HEK293 (cell line): ENCODE data around the gene SLAMF7.

Source experiments
- CTCF ChIP-seq: fragments of 450-650 bp; formaldehyde crosslinking; IDR thresholded peaks from 2 replicates; pipeline ENCODE4 v1.5.1; 2016; ENCODE audit warnings: missing biosample characterization, missing genetic modification characterization
- PBX3 ChIP-seq: sonication (generic); formaldehyde crosslinking; IDR thresholded peaks from 2 replicates; pipeline ENCODE4 v1.8.1; 2022; ENCODE audit warnings: mild to moderate bottlenecking, moderate library complexity, missing genetic modification reagents
- REST ChIP-seq: fragments of 450-650 bp; formaldehyde crosslinking; IDR thresholded peaks from 2 replicates; pipeline ENCODE4 v1.5.1; 2016; ENCODE audit warnings: missing biosample characterization, missing genetic modification characterization
- SP2 ChIP-seq: fragments of 450-650 bp; formaldehyde crosslinking; IDR thresholded peaks from 2 replicates; pipeline ENCODE4 v1.5.1; 2016; ENCODE audit warnings: missing biosample characterization, missing genetic modification characterization
- ZNF138 ChIP-seq: fragments of 450-650 bp; formaldehyde crosslinking; IDR thresholded peaks from 2 replicates; pipeline ENCODE4 v1.5.1; 2016; ENCODE audit warnings: missing biosample characterization, missing genetic modification characterization, borderline replicate concordance
- ZNF274 ChIP-seq, 2 experiments: fragments of 200-500 bp in 1 of 2; fragments of 450-650 bp in 1 of 2; sonication (Bioruptor generic) in 1 of 2; formaldehyde crosslinking in 1 of 2; IDR thresholded peaks; 2 replicates each; pipeline versions ENCODE4 v1.5.1 to v1.6.1; 2014 to 2016; ENCODE audit warnings: borderline replicate concordance in 1 of 2, inconsistent platforms in 1 of 2, low read length in 1 of 2, missing biosample characterization in 1 of 2, missing genetic modification characterization in 1 of 2
- ZNF394 ChIP-seq: fragments of 450-650 bp; formaldehyde crosslinking; IDR thresholded peaks from 2 replicates; pipeline ENCODE4 v1.5.1; 2016; ENCODE audit warnings: missing biosample characterization, missing genetic modification characterization, mild to moderate bottlenecking, moderate library complexity, borderline replicate concordance
- ZNF549 ChIP-seq: fragments of 450-650 bp; IDR thresholded peaks from 2 replicates; pipeline ENCODE4 v1.5.1; 2018; ENCODE audit warnings: missing biosample characterization, missing genetic modification characterization, mild to moderate bottlenecking, inconsistent platforms, moderate library complexity
- ZSCAN5A ChIP-seq: fragments of 450-650 bp; formaldehyde crosslinking; IDR thresholded peaks from 2 replicates; pipeline ENCODE4 v1.5.1; 2016; ENCODE audit warnings: missing biosample characterization, missing genetic modification characterization

- TF ChIP-seq ZNF274 (IDR thresholded peaks at IDR 0.05; ENCODE audit: low read length): no peak
- no peak for TF ChIP-seq ZNF274 (tag by site-specific recombination; IDR thresholded peaks at IDR 0.05; ENCODE audit: borderline replicate concordance)
- no peak for TF ChIP-seq CTCF
- no peak for TF ChIP-seq ZNF549 (tag by site-specific recombination)
- TF ChIP-seq SP2 (tag by site-specific recombination): no peak
- no peak for TF ChIP-seq ZSCAN5A (tag by site-specific recombination)
- TF ChIP-seq REST: no peak
- TF ChIP-seq ZNF394: no peak
- TF ChIP-seq ZNF138: no peak
- TF ChIP-seq PBX3 (CRISPR knock-in tag): no peak
Observed at GRCh38 chr1:160704250-160704649, 34.8 kb upstream of the SLAMF7 start.
